KOPT-K1 (cell line): ENCODE results near the gene UBL4A.

Source experiments
- H3K27ac ChIP-seq: fragments of 200-600 bp; sonication (generic); 2 replicates; pipeline ENCODE4 v1.5.1; 2016; ENCODE audit warnings: antibody characterized with exemption, mild to moderate bottlenecking, low read depth, low read length; ENCODE audit not compliant: poor library complexity, severe bottlenecking
- H3K36me3 ChIP-seq: fragments of 200-600 bp; sonication (generic); 2 replicates; pipeline ENCODE4 v1.5.1; 2017; ENCODE audit warnings: antibody characterized with exemption, mild to moderate bottlenecking, low read length, moderate library complexity; ENCODE audit not compliant: insufficient read depth
- H3K9me3 ChIP-seq: fragments of 200-600 bp; sonication (generic); 2 replicates; pipeline ENCODE4 v1.5.1; 2017; ENCODE audit warnings: antibody characterized with exemption, low read length, mild to moderate bottlenecking; ENCODE audit not compliant: insufficient read depth, poor library complexity, severe bottlenecking

UBL4A gene

GRCh38 chrX:154478728-154479622 lies 7.4 kb downstream of the UBL4A start, which contains the start of gene LAGE3:
Gene LAGE3, minus strand, starts transcription at chrX:154479281. Its CDS starts 366 bp downstream, at chrX:154478915.
- Histone ChIP-seq H3K27ac (peak within 1 kb of the TSS; percentile 95), H3K9me3 (no peaks in the 10 kb centered on the region), H3K36me3 (peaks cover 7% of the 10 kb centered on the region)

- no peaks in the 10 kb centered on the region for H3K9me3 ChIP-seq
- peak overlapping the region; percentile 95 for H3K27ac ChIP-seq
- H3K36me3 ChIP-seq = no peaks in the 10 kb centered on the region
Measured at GRCh38 chrX:154477891-154478477, 8.4 kb downstream of the UBL4A start.

- Histone ChIP-seq H3K36me3 (0 out of 2 replicates have a peak, but pooled peaks cover 2% of the 10 kb centered on the region), H3K9me3 (no peaks in the 10 kb centered on the region), H3K27ac (peak overlapping the region; percentile 95)
Measured at GRCh38 chrX:154476821-154477220, 9.6 kb downstream of the UBL4A start.

GRCh38 chrX:154473683-154474082 lies 12.7 kb downstream of the UBL4A start:
- Histone ChIP-seq H3K27ac (no peak overlapping the region), H3K36me3 (peaks cover 32% of the 10 kb centered on the region; the same call in 1 of the 2 replicates)

GRCh38 chrX:154472685-154473632 lies 13.5 kb downstream of the UBL4A start:
- H3K9me3 ChIP-seq = no peaks in the 10 kb centered on the region
- H3K27ac ChIP-seq = no peak overlapping the region
- H3K36me3 ChIP-seq = peaks cover 39% of the 10 kb centered on the region; the same call in 1 of the 2 replicates

More at GRCh38 chrX:154473683-154474082, 12.7 kb downstream of the UBL4A start:
- H3K9me3 ChIP-seq = no peaks in the 10 kb centered on the region

- Histone ChIP-seq H3K27ac (no peak overlapping the region), H3K9me3 (no peaks in the 10 kb centered on the region), H3K36me3 (peaks cover 45% of the 10 kb centered on the region; the same call in 1 of the 2 replicates)
Measured at GRCh38 chrX:154471839-154472684, 14.4 kb downstream of the UBL4A start.

GRCh38 chrX:154470914-154471568 lies 15.4 kb downstream of the UBL4A start:
- Histone ChIP-seq H3K36me3 (peaks cover 53% of the 10 kb centered on the region; the same call in 1 of the 2 replicates), H3K27ac (no peak overlapping the region), H3K9me3 (no peaks in the 10 kb centered on the region)

GRCh38 chrX:154470434-154470833 lies 16.0 kb downstream of the UBL4A start:
- Histone ChIP-seq H3K27ac (no peak overlapping the region), H3K36me3 (peaks cover 58% of the 10 kb centered on the region; the same call in 1 of the 2 replicates), H3K9me3 (no peaks in the 10 kb centered on the region)

- Histone ChIP-seq H3K27ac (no peak overlapping the region), H3K9me3 (no peaks in the 10 kb centered on the region), H3K36me3 (peaks cover 63% of the 10 kb centered on the region; the same call in 1 of the 2 replicates)
Measured at GRCh38 chrX:154469880-154470279, 16.5 kb downstream of the UBL4A start.

- H3K27ac ChIP-seq = no peak overlapping the region
- H3K9me3 ChIP-seq = no peaks in the 10 kb centered on the region
- H3K36me3 ChIP-seq = peaks cover 71% of the 10 kb centered on the region; the same call in 1 of the 2 replicates
Measured at GRCh38 chrX:154469114-154469513, 17.3 kb downstream of the UBL4A start.

- peaks cover 72% of the 10 kb centered on the region; the same call in 1 of the 2 replicates for H3K36me3 ChIP-seq
- no peak overlapping the region for H3K27ac ChIP-seq
- H3K9me3 ChIP-seq = no peaks in the 10 kb centered on the region
Measured at GRCh38 chrX:154468217-154468616, 18.2 kb downstream of the UBL4A start.

GRCh38 chrX:154467556-154467955 lies 18.9 kb downstream of the UBL4A start:
- Histone ChIP-seq H3K36me3 (peaks cover 72% of the 10 kb centered on the region; the same call in 1 of the 2 replicates), H3K27ac (no peak overlapping the region), H3K9me3 (no peaks in the 10 kb centered on the region)

- no peaks in the 10 kb centered on the region for H3K9me3 ChIP-seq
- peaks cover 76% of the 10 kb centered on the region; the same call in 1 of the 2 replicates for H3K36me3 ChIP-seq
- no peak overlapping the region for H3K27ac ChIP-seq
Measured at GRCh38 chrX:154466907-154467306, 19.5 kb downstream of the UBL4A start.
